AG04450 (cell line): ENCODE measurements around the gene RPS6KL1. TPM values are rescaled to one million over a fixed set of nuclear protein-coding genes. Genes with fewer than 3 reads are reported as not detected.

ENCODE experiments used
- CTCF ChIA-PET: fragments of 300-600, 350-600 bp; formaldehyde crosslinking; extraction: SDS; loops from one replicate; lab custom pipeline; 2022; ENCODE audit warnings: antibody characterized with exemption, inconsistent platforms; lab: Charles Lee
- POLR2A ChIA-PET: fragments of 350-600 bp; formaldehyde crosslinking; extraction: SDS; loops from one replicate; lab custom pipeline; 2021; ENCODE audit warnings: antibody characterized with exemption, inconsistent platforms; lab: Yijun Ruan, JAX
- DNase-seq: peaks from one replicate; pipeline ENCODE4 v3.0.0-alpha.2; 2011; ENCODE audit warnings: low read depth, low spot score
- H3K27ac ChIP-seq: one replicate; pipeline ENCODE4 v1.5.1; 2012; ENCODE audit warnings: low read depth, low read length, control low read depth
- H3K27me3 ChIP-seq: one replicate; pipeline ENCODE4 v1.6.0; 2012; ENCODE audit warnings: low read length; ENCODE audit not compliant: control insufficient read depth, insufficient read depth
- H3K4me3 ChIP-seq: 2 replicates; pipeline ENCODE4 v1.5.1; 2011; ENCODE audit warnings: mild to moderate bottlenecking, low read depth, low read length, control low read depth
- H3K9me3 ChIP-seq: 2 replicates; pipeline ENCODE4 v1.5.1; 2012; ENCODE audit warnings: low read length; ENCODE audit not compliant: control insufficient read depth, insufficient read depth
- CTCF ChIP-seq: IDR thresholded peaks from 2 replicates; pipeline ENCODE4 v1.5.1; 2011; ENCODE audit warnings: low read depth, low read length, control low read depth, inconsistent platforms
- polyA plus RNA-seq: library from polyadenylated mRNA; depleted of rRNA; stranded (reverse); fragments of >200 nt; gene quantifications from 2 replicates; pipeline ENCODE4 v1.2.3, GENCODE V29; 2011

Gene RPS6KL1
- polyA plus RNA-seq, 1 experiment: 0.64 TPM

DNA sequence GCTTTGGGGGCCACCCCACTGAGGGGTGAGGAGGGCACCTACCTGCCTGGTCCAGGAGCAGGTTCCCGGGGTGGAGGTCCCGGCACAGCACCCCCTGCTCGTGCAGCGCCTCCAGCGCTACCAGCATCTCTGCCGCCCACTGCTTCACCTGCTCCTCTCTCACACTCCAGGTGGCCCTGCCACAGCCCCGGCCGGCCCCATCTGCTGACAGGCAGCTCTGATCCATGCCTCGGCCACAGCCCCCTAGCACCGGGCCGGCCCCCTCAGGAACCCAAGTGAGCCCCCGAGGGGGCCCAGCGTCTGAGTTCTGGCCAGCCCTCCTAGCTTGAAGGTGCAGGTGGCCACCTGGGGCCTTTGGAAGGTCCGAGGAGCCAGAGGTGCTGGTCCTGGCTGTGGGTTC is 13.6 kb downstream of the RPS6KL1 start:
- no peak for DNase-seq
- no peak for TF ChIP-seq CTCF
- no peak overlapping the region for H3K27ac ChIP-seq
- CTCF ChIA-PET: interaction anchor here (4.1 to 4.5 kb wide), 2 partner anchors 48 to 179 kb away, joined by 21 to 39 read pairs; no protein-coding TSS in a partner anchor
- no peak overlapping the region for H3K4me3 ChIP-seq
- H3K9me3 ChIP-seq: no peaks in the 10 kb centered on the region
- POLR2A ChIA-PET: no interaction called here
- no peaks in the 10 kb centered on the region for H3K27me3 ChIP-seq

DNA sequence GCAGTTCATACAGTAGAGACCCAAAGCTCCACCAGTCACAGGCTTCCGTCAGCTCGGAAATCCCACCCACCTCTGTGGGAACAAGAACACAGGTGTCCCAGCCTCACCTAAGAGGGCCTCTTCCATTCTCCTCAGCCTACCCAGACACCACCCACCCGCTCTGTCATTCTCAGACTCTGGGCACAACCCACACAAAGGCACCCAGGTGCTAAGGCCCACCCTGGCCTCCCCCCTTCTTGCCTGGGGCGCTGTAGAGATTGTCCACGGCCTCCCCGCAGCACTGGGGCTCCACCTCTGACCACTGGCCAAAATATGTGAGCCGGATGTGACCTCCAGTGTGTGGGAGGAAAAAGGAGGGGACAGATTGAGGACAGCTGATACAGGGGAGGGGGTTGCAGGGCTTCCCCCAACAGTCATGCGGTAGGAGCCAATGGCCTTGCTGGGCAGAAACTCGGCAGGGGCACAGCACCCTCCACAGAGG is 14.2 kb downstream of the RPS6KL1 start:
- CTCF ChIA-PET: interaction anchor here (4.5 to 5.8 kb wide), 3 partner anchors 48 to 180 kb away, joined by 39 to 227 read pairs (median 44); no protein-coding TSS in a partner anchor
- TF ChIP-seq CTCF: no peak
- POLR2A ChIA-PET: no interaction called here

DNA sequence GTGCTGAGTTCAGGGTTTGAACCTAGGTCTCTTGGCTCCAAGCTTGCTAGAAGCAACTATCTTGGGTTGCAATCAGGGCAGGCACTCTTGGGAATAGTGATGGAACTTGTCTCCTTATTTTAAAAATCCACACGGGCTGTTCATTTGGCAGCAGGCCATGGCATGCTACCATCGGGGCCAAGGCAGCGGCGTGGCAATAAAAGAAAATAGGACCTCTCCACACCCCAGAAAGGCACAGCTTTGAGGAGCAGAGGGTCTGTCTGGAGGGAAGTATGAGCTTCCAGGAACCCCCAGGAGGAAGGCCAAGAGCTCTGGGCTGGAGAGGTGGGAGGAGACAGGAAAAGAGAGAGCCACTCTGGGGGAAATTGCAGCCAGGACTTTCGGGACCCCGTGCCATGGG is 15.3 kb downstream of the RPS6KL1 start:
- Histone ChIP-seq H3K27ac (no peak overlapping the region), H3K4me3 (no peak overlapping the region), H3K9me3 (no peaks in the 10 kb centered on the region), H3K27me3 (no peaks in the 10 kb centered on the region)
- ChIA-PET CTCF (interaction anchor here (1.5 to 5.8 kb wide), 4 partner anchors 13 to 299 kb away, joined by 5 to 227 read pairs (median 58); no protein-coding TSS in a partner anchor), POLR2A (interaction anchor here (0.6 to 1.0 kb wide), 2 partner anchors 47 to 56 kb away, joined by 5 to 6 read pairs; no protein-coding TSS in a partner anchor)
- no peak for DNase-seq
- no peak for TF ChIP-seq CTCF

More for the DNA sequence above, 14.2 kb downstream of the RPS6KL1 start:
- Histone ChIP-seq H3K27me3 (no peaks in the 10 kb centered on the region), H3K27ac (no peak overlapping the region), H3K4me3 (no peak overlapping the region), H3K9me3 (no peaks in the 10 kb centered on the region)
- DNase-seq: no peak

GRCh38 chr14:74906925-74907521 is 16.0 kb downstream of the RPS6KL1 start:
- no peak for DNase-seq
- TF ChIP-seq CTCF: peak; percentile 28
- ChIA-PET CTCF (interaction anchor here (1.5 to 5.8 kb wide), 6 partner anchors 11 to 298 kb away, joined by 5 to 227 read pairs (median 45); partner anchors contain the start of gene PROX2), POLR2A (interaction anchor here (1.0 kb wide), 1 partner anchor 46 kb away, joined by 6 read pairs; no protein-coding TSS in a partner anchor)
- Histone ChIP-seq H3K27me3 (no peaks in the 10 kb centered on the region), H3K27ac (no peak overlapping the region), H3K9me3 (no peaks in the 10 kb centered on the region), H3K4me3 (no peak overlapping the region)

GRCh38 chr14:74905595-74906142 is 17.4 kb downstream of the RPS6KL1 start:
- Histone ChIP-seq H3K9me3 (no peaks in the 10 kb centered on the region), H3K27me3 (no peaks in the 10 kb centered on the region), H3K4me3 (no peak overlapping the region), H3K27ac (no peak overlapping the region)
- CTCF ChIA-PET: interaction anchor here (0.5 to 5.8 kb wide), 36 partner anchors 10 to 296 kb away, joined by 3 to 227 read pairs (median 4); partner anchors contain the start of genes ACYP1, PROX2 and RPS6KL1
- TF ChIP-seq CTCF: peak; percentile 96
- POLR2A ChIA-PET: interaction anchor here (0.6 to 1.6 kb wide), 5 partner anchors 10 to 297 kb away, joined by 3 to 6 read pairs (median 5); no protein-coding TSS in a partner anchor
- DNase-seq: no peak
